ENCODE measurements around the gene SLC10A3.

DNA sequence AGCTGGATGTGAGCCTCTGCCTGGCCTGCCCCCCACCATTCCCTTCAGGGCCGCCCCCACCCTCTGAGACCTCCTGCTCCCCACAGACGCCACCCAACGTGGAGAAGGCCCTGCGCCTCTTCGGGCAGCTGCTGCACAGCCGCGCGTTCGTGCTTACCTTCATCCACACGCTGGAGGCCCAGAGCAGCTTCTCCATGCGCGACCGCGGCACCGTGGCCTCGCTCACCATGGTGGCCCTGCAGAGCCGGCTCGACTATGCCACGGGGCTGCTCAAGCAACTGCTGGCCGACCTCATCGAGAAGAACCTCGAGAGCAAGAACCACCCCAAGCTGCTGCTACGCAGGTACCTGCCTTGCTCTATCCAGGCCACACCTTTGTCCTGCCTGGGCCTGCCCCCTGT, 22.2 kb downstream of the SLC10A3 start:
- TF ChIP-seq CTCF (IDR thresholded peaks at IDR 0.05) (no peak), POLR2A (IDR thresholded peaks at IDR 0.05) (no peak)

All from heart left ventricle (tissue), 13 donors.